Liver (tissue), 9 donors: ENCODE data around the gene USP31. TPM values are rescaled to one million over a fixed set of nuclear protein-coding genes. Genes with fewer than 3 reads are reported as not detected.

Source experiments
- DNase-seq: peaks from one replicate; pipeline ENCODE4 v3.0.0-alpha.2; 2017; ENCODE audit warnings: low spot score
- H3K27ac ChIP-seq, 2 donors: one replicate each; pipeline ENCODE4 v1.7.0; 2013; ENCODE audit warnings: inconsistent platforms in 2 of 2, low read length in 2 of 2, control low read depth in 1 of 2, low read depth in 1 of 2, mild to moderate bottlenecking in 1 of 2
- H3K27me3 ChIP-seq, 4 donors: one replicate each; pipeline versions ENCODE4 v1.6.1 to v1.7.0; 2013; ENCODE audit warnings: low read length in 3 of 4, inconsistent platforms in 1 of 4, mild to moderate bottlenecking in 1 of 4, moderate library complexity in 1 of 4; ENCODE audit not compliant: control insufficient read depth in 4 of 4, insufficient read depth in 4 of 4
- H3K36me3 ChIP-seq, 4 donors: one replicate each; pipeline versions ENCODE4 v1.6.1 to v1.7.0; 2013; ENCODE audit warnings: low read length in 3 of 4, mild to moderate bottlenecking in 3 of 4, low read depth in 1 of 4, moderate library complexity in 1 of 4; ENCODE audit not compliant: control insufficient read depth in 4 of 4, insufficient read depth in 3 of 4
- H3K4me1 ChIP-seq, 4 donors: one replicate each; pipeline versions ENCODE4 v1.6.1 to v1.7.0; 2013; ENCODE audit warnings: low read length in 3 of 4, mild to moderate bottlenecking in 3 of 4, moderate library complexity in 1 of 4; ENCODE audit not compliant: control insufficient read depth in 4 of 4, insufficient read depth in 4 of 4
- H3K4me3 ChIP-seq, 3 donors: one replicate each; pipeline versions ENCODE4 v1.6.1 to v1.7.0; 2013; ENCODE audit warnings: low read length in 3 of 3, control low read depth in 1 of 3, low read depth in 1 of 3, mild to moderate bottlenecking in 1 of 3
- H3K9ac ChIP-seq, 2 donors: one replicate each; pipeline ENCODE4 v1.7.0; 2013; ENCODE audit warnings: low read length in 2 of 2, mild to moderate bottlenecking in 2 of 2, moderate library complexity in 2 of 2, control low read depth in 1 of 2, low read depth in 1 of 2
- H3K9me3 ChIP-seq, 4 donors: one replicate each; pipeline versions ENCODE4 v1.6.1 to v1.7.0; 2013; ENCODE audit warnings: low read length in 3 of 4; ENCODE audit not compliant: control insufficient read depth in 4 of 4
- EGR1 ChIP-seq, 2 donors: IDR thresholded peaks; 2 replicates each; pipeline ENCODE4 v1.6.1; 2016 to 2018; ENCODE audit warnings: antibody characterized with exemption in 2 of 2, low read depth in 2 of 2
- FOXA1 ChIP-seq: IDR thresholded peaks from 2 replicates; pipeline ENCODE4 v1.6.1; 2016; ENCODE audit warnings: antibody characterized with exemption
- FOXA2 ChIP-seq: IDR thresholded peaks from 2 replicates; pipeline ENCODE4 v1.6.1; 2016; ENCODE audit warnings: antibody characterized with exemption
- GABPA ChIP-seq, 2 donors: IDR thresholded peaks in 1 of 2; conservative IDR thresholded peaks in 1 of 2; 2 replicates each; pipeline ENCODE4 v1.6.1; 2016; ENCODE audit warnings: antibody characterized with exemption in 2 of 2, mild to moderate bottlenecking in 1 of 2, moderate library complexity in 1 of 2
- HNF4A ChIP-seq, 2 donors: conservative IDR thresholded peaks; 2 replicates each; pipeline ENCODE4 v1.6.1; 2016; ENCODE audit warnings: antibody characterized with exemption in 2 of 2, mild to moderate bottlenecking in 2 of 2
- HNF4G ChIP-seq: IDR thresholded peaks from 2 replicates; pipeline ENCODE4 v1.6.1; 2016; ENCODE audit warnings: antibody characterized with exemption
- JUND ChIP-seq, 2 donors: IDR thresholded peaks; 2 replicates each; pipeline ENCODE4 v1.6.1; 2016; ENCODE audit warnings: antibody characterized with exemption in 2 of 2
- MAX ChIP-seq: IDR thresholded peaks from 2 replicates; pipeline ENCODE4 v1.6.1; 2016; ENCODE audit warnings: antibody characterized with exemption
- NR2F2 ChIP-seq: IDR thresholded peaks from 2 replicates; pipeline ENCODE4 v1.6.1; 2016; ENCODE audit warnings: antibody characterized with exemption
- RAD21 ChIP-seq, 2 donors: IDR thresholded peaks; 2 replicates each; pipeline ENCODE4 v1.6.1; 2016; ENCODE audit warnings: antibody characterized with exemption in 2 of 2, mild to moderate bottlenecking in 2 of 2
- RXRA ChIP-seq, 2 donors: IDR thresholded peaks; 2 replicates each; pipeline ENCODE4 v1.6.1; 2017 to 2018; ENCODE audit warnings: antibody characterized with exemption in 2 of 2, mild to moderate bottlenecking in 1 of 2
- SP1 ChIP-seq: IDR thresholded peaks from 2 replicates; pipeline ENCODE4 v1.6.1; 2018; ENCODE audit warnings: antibody characterized with exemption, mild to moderate bottlenecking
- TAF1 ChIP-seq: conservative IDR thresholded peaks from 2 replicates; pipeline ENCODE4 v1.6.1; 2016; ENCODE audit warnings: antibody characterized with exemption, mild to moderate bottlenecking
- YY1 ChIP-seq: IDR thresholded peaks from 2 replicates; pipeline ENCODE4 v1.6.1; 2016; ENCODE audit warnings: antibody characterized with exemption, mild to moderate bottlenecking
- WGBS: extraction: QIAGEN DNeasy Blood & Tissue Kit; methylation state at CpG from one replicate; pipeline ENCODE4 v1.1.7; 2013; 5-methylcytosine and 5-hydroxymethylcytosine counted together
- polyA plus RNA-seq, 2 donors: library from polyadenylated mRNA; stranded (reverse) in 1 of 2; unstranded in 1 of 2; fragments of 200-250 nt in 1 of 2; fragments of >200 nt in 1 of 2; fragmentation: Nextera tagmentation in 1 of 2; extraction: Ambion mirVana in 1 of 2; gene quantifications; one replicate each; pipeline versions ENCODE4 v1.2.1 to v1.2.3, GENCODE V29; 2013 to 2015
- total RNA-seq, 2 donors: library from RNA; depleted of rRNA; stranded (reverse); fragments of >200 nt; gene quantifications; one replicate each; pipeline ENCODE4 v1.2.3, GENCODE V29; 2014
- TF ChIP-seq, protein P1 (sequence below): IDR thresholded peaks from 2 replicates; pipeline ENCODE4 v1.6.1; 2016; ENCODE audit warnings: antibody characterized with exemption
- TF ChIP-seq, protein P2 (sequence below): IDR thresholded peaks from 2 replicates; pipeline ENCODE4 v1.6.1; 2016; ENCODE audit warnings: antibody characterized with exemption, mild to moderate bottlenecking
- TF ChIP-seq, protein P3 (sequence below): IDR thresholded peaks from 2 replicates; pipeline ENCODE4 v1.6.1; 2016; ENCODE audit warnings: antibody characterized with exemption
- TF ChIP-seq, protein P4 (sequence below): fragments of 150-350 bp; IDR thresholded peaks from 2 replicates; pipeline ENCODE4 v1.5.1; 2017; ENCODE audit warnings: improper control_type of control experiment, low read depth, low read length; ENCODE audit not compliant: missing input control
- donor health status: healthy.
- donor health status: healthy.
- donor health status: healthy.
- donor health status: healthy.
- donor health status: healthy.

USP31 gene
- total and polyA plus RNA-seq, 4 donors: 2.4 to 16.4 (median 3.8) TPM

GRCh38 chr16:23069844-23070243 is 79.4 kb downstream of the USP31 start:
- Histone ChIP-seq H3K4me1 (peaks cover 0 to 3% (median 0%) of the 10 kb centered on the region in 4 donors), H3K27ac (no peak overlapping the region), H3K27me3 (no peaks in the 10 kb centered on the region), H3K4me3 (no peak overlapping the region), H3K36me3 (peaks cover 12 to 60% (median 39%) of the 10 kb centered on the region in 4 donors), H3K9ac (no peak overlapping the region), H3K9me3 (no peaks in the 10 kb centered on the region)
- DNase-seq: no peak
- no peak for TF ChIP-seq NR2F2
- TF ChIP-seq, protein P1, sequence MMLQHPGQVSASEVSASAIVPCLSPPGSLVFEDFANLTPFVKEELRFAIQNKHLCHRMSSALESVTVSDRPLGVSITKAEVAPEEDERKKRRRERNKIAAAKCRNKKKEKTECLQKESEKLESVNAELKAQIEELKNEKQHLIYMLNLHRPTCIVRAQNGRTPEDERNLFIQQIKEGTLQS: no peak
- TF ChIP-seq SP1: no peak
- TF ChIP-seq GABPA (IDR thresholded peaks at IDR 0.05 in 1 of 2, conservative IDR thresholded peaks at IDR 0.05 in 1 of 2): no peak
- no peak for TF ChIP-seq TAF1
- TF ChIP-seq EGR1 (IDR thresholded peaks at IDR 0.05; ENCODE audit: low read depth in 2 of 2): no peak
- no peak for TF ChIP-seq HNF4A (conservative IDR thresholded peaks at IDR 0.05)
- TF ChIP-seq, protein P2, sequence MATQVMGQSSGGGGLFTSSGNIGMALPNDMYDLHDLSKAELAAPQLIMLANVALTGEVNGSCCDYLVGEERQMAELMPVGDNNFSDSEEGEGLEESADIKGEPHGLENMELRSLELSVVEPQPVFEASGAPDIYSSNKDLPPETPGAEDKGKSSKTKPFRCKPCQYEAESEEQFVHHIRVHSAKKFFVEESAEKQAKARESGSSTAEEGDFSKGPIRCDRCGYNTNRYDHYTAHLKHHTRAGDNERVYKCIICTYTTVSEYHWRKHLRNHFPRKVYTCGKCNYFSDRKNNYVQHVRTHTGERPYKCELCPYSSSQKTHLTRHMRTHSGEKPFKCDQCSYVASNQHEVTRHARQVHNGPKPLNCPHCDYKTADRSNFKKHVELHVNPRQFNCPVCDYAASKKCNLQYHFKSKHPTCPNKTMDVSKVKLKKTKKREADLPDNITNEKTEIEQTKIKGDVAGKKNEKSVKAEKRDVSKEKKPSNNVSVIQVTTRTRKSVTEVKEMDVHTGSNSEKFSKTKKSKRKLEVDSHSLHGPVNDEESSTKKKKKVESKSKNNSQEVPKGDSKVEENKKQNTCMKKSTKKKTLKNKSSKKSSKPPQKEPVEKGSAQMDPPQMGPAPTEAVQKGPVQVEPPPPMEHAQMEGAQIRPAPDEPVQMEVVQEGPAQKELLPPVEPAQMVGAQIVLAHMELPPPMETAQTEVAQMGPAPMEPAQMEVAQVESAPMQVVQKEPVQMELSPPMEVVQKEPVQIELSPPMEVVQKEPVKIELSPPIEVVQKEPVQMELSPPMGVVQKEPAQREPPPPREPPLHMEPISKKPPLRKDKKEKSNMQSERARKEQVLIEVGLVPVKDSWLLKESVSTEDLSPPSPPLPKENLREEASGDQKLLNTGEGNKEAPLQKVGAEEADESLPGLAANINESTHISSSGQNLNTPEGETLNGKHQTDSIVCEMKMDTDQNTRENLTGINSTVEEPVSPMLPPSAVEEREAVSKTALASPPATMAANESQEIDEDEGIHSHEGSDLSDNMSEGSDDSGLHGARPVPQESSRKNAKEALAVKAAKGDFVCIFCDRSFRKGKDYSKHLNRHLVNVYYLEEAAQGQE: no peak
- TF ChIP-seq YY1: no peak
- TF ChIP-seq FOXA1: no peak
- no peak for TF ChIP-seq JUND (IDR thresholded peaks at IDR 0.05)
- WGBS: 97% methylated on average over 6 of the region's 6 CpGs

- DNase-seq: no peak
- no peak overlapping the region for H3K4me3 ChIP-seq
- H3K9ac ChIP-seq: no peak overlapping the region
- H3K27ac ChIP-seq: no peak overlapping the region
- peaks cover 0 to 3% (median 0%) of the 10 kb centered on the region in 4 donors for H3K4me1 ChIP-seq
- 94% methylated on average over 20 of the region's 20 CpGs for WGBS
- TF ChIP-seq NR2F2: no peak
- TF ChIP-seq GABPA (IDR thresholded peaks at IDR 0.05 in 1 of 2, conservative IDR thresholded peaks at IDR 0.05 in 1 of 2): no peak
- TF ChIP-seq FOXA1: no peak
- TF ChIP-seq FOXA2: no peak
- TF ChIP-seq SP1: no peak
- no peak for TF ChIP-seq RAD21 (IDR thresholded peaks at IDR 0.05)
- no peak for TF ChIP-seq EGR1 (IDR thresholded peaks at IDR 0.05; ENCODE audit: low read depth in 2 of 2)
- no peak for TF ChIP-seq MAX
- TF ChIP-seq RXRA (IDR thresholded peaks at IDR 0.05): no peak
- TF ChIP-seq, protein P3, sequence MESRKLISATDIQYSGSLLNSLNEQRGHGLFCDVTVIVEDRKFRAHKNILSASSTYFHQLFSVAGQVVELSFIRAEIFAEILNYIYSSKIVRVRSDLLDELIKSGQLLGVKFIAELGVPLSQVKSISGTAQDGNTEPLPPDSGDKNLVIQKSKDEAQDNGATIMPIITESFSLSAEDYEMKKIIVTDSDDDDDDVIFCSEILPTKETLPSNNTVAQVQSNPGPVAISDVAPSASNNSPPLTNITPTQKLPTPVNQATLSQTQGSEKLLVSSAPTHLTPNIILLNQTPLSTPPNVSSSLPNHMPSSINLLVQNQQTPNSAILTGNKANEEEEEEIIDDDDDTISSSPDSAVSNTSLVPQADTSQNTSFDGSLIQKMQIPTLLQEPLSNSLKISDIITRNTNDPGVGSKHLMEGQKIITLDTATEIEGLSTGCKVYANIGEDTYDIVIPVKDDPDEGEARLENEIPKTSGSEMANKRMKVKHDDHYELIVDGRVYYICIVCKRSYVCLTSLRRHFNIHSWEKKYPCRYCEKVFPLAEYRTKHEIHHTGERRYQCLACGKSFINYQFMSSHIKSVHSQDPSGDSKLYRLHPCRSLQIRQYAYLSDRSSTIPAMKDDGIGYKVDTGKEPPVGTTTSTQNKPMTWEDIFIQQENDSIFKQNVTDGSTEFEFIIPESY: no peak
- TF ChIP-seq, protein P4, sequence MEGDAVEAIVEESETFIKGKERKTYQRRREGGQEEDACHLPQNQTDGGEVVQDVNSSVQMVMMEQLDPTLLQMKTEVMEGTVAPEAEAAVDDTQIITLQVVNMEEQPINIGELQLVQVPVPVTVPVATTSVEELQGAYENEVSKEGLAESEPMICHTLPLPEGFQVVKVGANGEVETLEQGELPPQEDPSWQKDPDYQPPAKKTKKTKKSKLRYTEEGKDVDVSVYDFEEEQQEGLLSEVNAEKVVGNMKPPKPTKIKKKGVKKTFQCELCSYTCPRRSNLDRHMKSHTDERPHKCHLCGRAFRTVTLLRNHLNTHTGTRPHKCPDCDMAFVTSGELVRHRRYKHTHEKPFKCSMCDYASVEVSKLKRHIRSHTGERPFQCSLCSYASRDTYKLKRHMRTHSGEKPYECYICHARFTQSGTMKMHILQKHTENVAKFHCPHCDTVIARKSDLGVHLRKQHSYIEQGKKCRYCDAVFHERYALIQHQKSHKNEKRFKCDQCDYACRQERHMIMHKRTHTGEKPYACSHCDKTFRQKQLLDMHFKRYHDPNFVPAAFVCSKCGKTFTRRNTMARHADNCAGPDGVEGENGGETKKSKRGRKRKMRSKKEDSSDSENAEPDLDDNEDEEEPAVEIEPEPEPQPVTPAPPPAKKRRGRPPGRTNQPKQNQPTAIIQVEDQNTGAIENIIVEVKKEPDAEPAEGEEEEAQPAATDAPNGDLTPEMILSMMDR: no peak
- TF ChIP-seq, protein P1: no peak
- no peak for TF ChIP-seq HNF4G
- TF ChIP-seq, protein P2: no peak
- no peak for TF ChIP-seq JUND (IDR thresholded peaks at IDR 0.05)
- no peaks in the 10 kb centered on the region for H3K9me3 ChIP-seq
- H3K36me3 ChIP-seq: peaks cover 12 to 53% (median 36%) of the 10 kb centered on the region in 4 donors
- H3K27me3 ChIP-seq: no peaks in the 10 kb centered on the region
Observed at GRCh38 chr16:23068079-23068736, 81.0 kb downstream of the USP31 start.
